ENCODE results near the gene ADRB2.
"Not testable (repeated sequence)": the region's sequence is repeated elsewhere in the genome, so short reads cannot be mapped to it uniquely, and the experiment has no call there.

Gene ADRB2

DNA sequence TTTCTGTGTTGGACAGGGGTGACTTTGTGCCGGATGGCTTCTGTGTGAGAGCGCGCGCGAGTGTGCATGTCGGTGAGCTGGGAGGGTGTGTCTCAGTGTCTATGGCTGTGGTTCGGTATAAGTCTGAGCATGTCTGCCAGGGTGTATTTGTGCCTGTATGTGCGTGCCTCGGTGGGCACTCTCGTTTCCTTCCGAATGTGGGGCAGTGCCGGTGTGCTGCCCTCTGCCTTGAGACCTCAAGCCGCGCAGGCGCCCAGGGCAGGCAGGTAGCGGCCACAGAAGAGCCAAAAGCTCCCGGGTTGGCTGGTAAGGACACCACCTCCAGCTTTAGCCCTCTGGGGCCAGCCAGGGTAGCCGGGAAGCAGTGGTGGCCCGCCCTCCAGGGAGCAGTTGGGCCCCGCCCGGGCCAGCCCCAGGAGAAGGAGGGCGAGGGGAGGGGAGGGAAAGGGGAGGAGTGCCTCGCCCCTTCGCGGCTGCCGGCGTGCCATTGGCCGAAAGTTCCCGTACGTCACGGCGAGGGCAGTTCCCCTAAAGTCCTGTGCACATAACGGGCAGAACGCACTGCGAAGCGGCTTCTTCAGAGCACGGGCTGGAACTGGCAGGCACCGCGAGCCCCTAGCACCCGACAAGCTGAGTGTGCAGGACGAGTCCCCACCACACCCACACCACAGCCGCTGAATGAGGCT is at the start of gene ADRB2:
TSS of gene ADRB2 (plus strand) at position 559 of the 686 bp plus-strand sequence. CDS start 221 bp downstream, outside the sequence.
- DNase-seq: peak; percentile 33

DNA sequence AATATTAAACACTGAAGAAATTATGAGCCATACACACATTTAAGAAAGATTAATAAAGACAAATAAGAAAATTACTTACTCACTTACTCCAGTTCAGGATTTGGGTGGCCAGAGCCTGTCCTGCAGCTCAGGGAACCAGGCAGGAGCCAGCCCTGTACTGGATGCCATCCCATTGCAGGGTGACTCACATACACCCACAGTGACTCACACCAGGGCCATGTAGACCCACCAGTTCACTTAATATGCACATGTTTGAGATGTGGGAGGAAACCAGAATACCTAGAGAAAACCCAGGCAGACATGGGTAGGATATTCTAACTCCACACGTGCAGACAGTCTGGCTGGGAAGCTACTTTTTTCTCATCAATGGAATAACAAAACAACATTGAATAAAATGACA is 49.6 kb upstream of the ADRB2 start:
- no peak for DNase-seq

DNA sequence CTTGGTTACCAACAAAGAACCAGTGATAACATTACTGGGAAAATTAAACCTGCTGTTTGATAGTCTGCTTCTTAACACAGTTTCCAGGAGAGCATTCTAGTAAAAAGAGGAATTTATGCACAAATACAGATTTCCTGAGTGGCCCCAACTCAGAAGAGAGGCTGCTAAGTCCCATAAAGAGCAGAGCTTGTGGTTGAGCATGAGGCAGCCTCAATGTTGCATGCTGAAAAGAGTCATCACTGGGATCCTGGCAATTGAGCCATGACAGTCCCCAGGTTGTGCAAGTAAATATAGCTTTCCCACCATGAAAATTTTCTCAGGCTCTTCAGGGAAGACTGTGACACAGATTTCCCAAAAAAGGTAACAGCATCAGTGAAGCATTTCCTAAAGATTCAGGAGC is 47.5 kb upstream of the ADRB2 start:
- DNase-seq: no peak

GRCh38 chr5:148780711-148781110 is 45.7 kb upstream of the ADRB2 start:
- no peak for DNase-seq

DNA sequence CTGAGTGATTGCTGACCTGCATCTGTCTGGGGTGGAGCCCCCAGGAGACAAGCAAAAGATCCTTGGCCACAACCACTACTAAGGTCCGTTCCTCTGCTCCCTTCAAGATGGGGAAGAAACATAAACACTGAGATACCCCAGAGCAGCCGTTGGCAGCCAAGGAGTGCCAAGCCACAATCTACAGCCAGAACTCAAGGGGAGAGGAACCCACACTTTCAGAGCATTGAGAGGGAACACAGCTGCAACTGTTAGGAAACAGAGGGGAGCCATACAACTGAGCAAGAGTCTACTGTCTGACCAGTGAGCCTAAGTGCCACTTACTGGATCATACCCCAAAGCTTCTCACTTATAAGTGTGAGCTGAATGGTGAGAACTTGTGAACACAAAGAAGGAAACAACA is 44.6 kb upstream of the ADRB2 start:
- no peak for DNase-seq

- no peak for DNase-seq
These were observed 41.2 kb upstream of the ADRB2 start for GRCh38 chr5:148785223-148785622.

DNA sequence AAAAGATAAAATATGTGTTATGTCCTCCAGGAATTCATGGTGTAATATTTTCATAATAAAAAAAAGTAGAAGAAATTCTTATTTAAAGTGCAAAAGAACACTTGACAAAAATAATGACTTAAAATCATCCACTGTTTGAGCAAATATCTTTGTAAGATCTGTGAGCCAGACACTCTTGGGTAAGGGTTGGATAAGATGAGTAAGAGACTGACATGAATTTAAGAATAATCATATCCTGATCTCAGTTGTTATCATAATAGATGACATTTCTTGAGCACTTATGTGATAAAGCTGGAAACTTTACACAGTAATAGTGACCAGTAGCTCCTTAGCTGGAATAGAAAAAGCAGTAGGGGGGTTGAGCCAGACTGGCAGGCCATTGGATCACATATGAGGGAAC is 40.0 kb upstream of the ADRB2 start:
- no peak for DNase-seq

DNA sequence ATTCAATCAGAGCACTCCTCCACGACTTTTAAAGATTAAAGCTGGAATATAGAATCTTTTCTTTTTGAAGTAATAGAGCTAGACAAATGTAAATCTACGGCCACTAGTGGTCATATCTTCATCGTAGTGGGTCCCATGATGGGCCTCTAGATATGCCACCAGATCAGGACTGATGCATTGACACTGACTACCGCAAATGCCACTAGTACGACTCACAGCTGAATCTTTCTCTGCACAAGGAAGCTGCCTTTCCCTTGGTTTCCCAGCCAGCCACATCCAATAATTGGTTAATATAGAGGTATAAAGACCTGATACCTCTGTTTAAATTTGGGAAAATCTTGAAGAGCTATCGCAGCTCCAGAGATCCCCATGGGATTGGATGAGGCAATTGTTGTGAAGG is 37.8 kb upstream of the ADRB2 start:
- DNase-seq: no peak

GRCh38 chr5:148790545-148791333 is 35.7 kb upstream of the ADRB2 start:
- DNase-seq: no peak

GRCh38 chr5:148791334-148791667 is 35.1 kb upstream of the ADRB2 start:
- DNase-seq: no peak

DNA sequence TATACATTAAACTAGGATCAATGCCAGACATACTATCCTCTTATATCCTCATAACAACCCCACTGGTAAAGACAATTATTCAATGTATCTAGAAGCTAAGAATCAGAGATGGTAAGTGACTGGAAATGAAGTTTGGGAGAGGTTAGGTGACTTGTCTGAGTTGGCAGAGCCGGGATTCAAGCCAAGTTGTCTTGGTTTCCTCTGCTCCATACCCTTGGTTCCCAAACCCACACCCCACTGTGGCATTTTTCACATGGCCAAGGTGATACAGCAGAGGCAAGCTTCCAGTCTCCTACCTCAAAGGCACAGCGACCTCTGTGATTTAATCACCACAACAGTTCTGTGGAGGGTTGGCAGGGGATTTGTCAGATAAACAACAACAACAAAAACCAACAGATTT is 34.7 kb upstream of the ADRB2 start:
- no peak for DNase-seq

GRCh38 chr5:148792744-148793143 is 33.7 kb upstream of the ADRB2 start:
- no peak for DNase-seq

DNA sequence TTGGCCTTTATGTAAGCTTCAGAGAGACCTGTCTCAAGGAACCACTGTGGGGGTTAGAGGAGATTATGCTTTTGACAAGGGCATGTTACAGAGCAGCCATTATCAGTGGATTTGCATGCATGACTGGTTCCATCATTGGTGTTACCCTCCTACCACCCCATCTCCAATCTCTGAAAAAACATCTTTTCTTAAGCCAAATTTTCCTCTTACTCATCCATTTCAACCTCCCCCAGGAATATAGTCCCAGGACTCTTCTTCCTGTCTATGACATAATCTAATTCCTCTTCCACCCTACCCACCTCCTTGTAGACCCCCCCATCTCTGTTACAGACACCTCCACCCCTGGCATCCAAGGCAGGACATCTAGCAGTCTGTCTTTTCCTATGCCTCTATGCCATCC is 33.1 kb upstream of the ADRB2 start:
- no peak for DNase-seq

GRCh38 chr5:148794275-148794674 is 32.1 kb upstream of the ADRB2 start:
- DNase-seq: no peak

- DNase-seq: no peak
These were observed 31.5 kb upstream of the ADRB2 start for GRCh38 chr5:148794729-148795561.

- no peak for DNase-seq
These were observed 29.5 kb upstream of the ADRB2 start for GRCh38 chr5:148796936-148797335.

DNA sequence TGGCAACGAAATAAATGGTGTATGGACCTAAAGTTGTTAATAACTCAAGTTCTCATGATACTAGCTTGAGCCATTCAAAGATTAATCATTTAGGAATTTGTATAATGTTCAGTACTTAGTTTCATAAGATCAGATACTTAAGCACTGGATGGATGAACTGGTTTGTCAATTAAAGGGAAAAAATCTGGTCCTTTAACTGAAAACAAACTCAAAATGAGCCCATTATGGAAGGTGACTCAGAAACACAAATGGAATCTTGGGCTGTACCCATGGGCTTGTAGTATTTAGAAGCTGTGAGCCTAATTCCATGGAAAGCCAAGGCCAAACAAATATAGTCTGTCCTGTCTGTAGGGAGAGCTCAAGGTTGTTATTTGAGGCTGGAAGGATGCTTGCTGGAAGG is 27.6 kb upstream of the ADRB2 start:
- no peak for DNase-seq

GRCh38 chr5:148799737-148800527 is 26.5 kb upstream of the ADRB2 start:
- DNase-seq: no peak

GRCh38 chr5:148801682-148802276 is 24.6 kb upstream of the ADRB2 start:
- no peak for DNase-seq

DNA sequence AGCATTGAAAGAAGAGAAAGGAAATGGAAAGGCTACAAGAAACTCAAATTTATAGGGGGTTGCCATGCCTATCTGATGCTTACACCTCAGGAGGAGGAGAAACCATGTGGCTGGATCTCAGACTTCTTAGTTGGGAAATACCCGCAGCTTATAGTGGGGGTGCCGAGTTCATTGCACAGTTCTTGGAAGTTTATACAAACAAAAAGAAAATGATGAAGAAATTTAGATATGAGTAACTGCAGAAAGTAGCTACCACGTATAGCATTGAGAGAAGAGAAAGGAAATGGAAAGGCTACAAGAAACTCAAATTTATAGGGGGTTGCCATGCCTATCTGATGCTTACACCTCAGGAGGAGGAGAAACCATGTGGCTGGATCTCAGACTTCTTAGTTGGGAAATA is 23.0 kb upstream of the ADRB2 start:
- not testable (repeated sequence) for DNase-seq

- no peak for DNase-seq
These were observed 22.0 kb upstream of the ADRB2 start for GRCh38 chr5:148804393-148804792.

Data from NCI-H345 (cell line).